HG02884 (cell line): ENCODE data around the gene HOXA4.

Experiments
- ATAC-seq: cut with Tn5 transposase; IDR thresholded peaks from one replicate; pipeline ENCODE4 v1.9.1; 2021; ENCODE audit warnings: mild to moderate bottlenecking, moderate library complexity; ENCODE audit not compliant: unreplicated experiment

Gene HOXA4

GRCh38 chr7:27095050-27095896, 35.3 kb downstream of the HOXA4 start:
- peak; percentile 15 for ATAC-seq

GRCh38 chr7:27094304-27095049, 36.1 kb downstream of the HOXA4 start:
- ATAC-seq: no peak

- no peak for ATAC-seq
Measured at GRCh38 chr7:27093184-27093895, 37.2 kb downstream of the HOXA4 start.

- ATAC-seq: no peak
Measured at GRCh38 chr7:27092819-27093110, 37.8 kb downstream of the HOXA4 start.

GRCh38 chr7:27091941-27092818, 38.4 kb downstream of the HOXA4 start:
- ATAC-seq: no peak

GRCh38 chr7:27091105-27091504, 39.5 kb downstream of the HOXA4 start:
- no peak for ATAC-seq

GRCh38 chr7:27088002-27088922, 42.3 kb downstream of the HOXA4 start:
- no peak for ATAC-seq

GRCh38 chr7:27083646-27084045, 46.9 kb downstream of the HOXA4 start:
- ATAC-seq: no peak

- ATAC-seq: no peak
Measured at GRCh38 chr7:27082171-27082570, 48.4 kb downstream of the HOXA4 start.

GRCh38 chr7:27080844-27081436, 49.6 kb downstream of the HOXA4 start:
- no peak for ATAC-seq

- ATAC-seq: no peak
Measured at GRCh38 chr7:27079234-27079975, 51.2 kb downstream of the HOXA4 start.

- no peak for ATAC-seq
Measured at GRCh38 chr7:27078616-27079233, 51.8 kb downstream of the HOXA4 start.
